Muscle layer of colon (tissue), 2 donors: ENCODE results near the gene NAALADL1.
"Not testable (repeated sequence)": the region's sequence is repeated elsewhere in the genome, so short reads cannot be mapped to it uniquely, and the experiment has no call there.

Source experiments
- H3K27ac ChIP-seq: one replicate; pipeline ENCODE4 v1.7.0; 2013; ENCODE audit warnings: low read depth, mild to moderate bottlenecking, low read length, moderate library complexity
- H3K27me3 ChIP-seq, 2 donors: one replicate each; pipeline ENCODE4 v1.7.0; 2013; ENCODE audit warnings: low read length in 2 of 2, mild to moderate bottlenecking in 2 of 2; ENCODE audit not compliant: insufficient read depth in 2 of 2, control insufficient read depth in 1 of 2
- H3K36me3 ChIP-seq: one replicate; pipeline ENCODE4 v1.7.0; 2013; ENCODE audit warnings: mild to moderate bottlenecking, low read length; ENCODE audit not compliant: insufficient read depth
- H3K4me1 ChIP-seq: one replicate; pipeline ENCODE4 v1.7.0; 2013; ENCODE audit warnings: mild to moderate bottlenecking, low read length; ENCODE audit not compliant: insufficient read depth
- H3K4me3 ChIP-seq, 2 donors: one replicate each; pipeline ENCODE4 v1.7.0; 2013; ENCODE audit warnings: low read length in 2 of 2, low read depth in 1 of 2, mild to moderate bottlenecking in 1 of 2, moderate library complexity in 1 of 2
- H3K9ac ChIP-seq: one replicate; pipeline ENCODE4 v1.7.0; 2013; ENCODE audit warnings: low read length
- H3K9me3 ChIP-seq: one replicate; pipeline ENCODE4 v1.7.0; 2013; ENCODE audit warnings: mild to moderate bottlenecking, low read length
- donor health status: abdominal sarcoma.
- donor health status: Adenocarcinoma of cecum.

NAALADL1 gene

DNA sequence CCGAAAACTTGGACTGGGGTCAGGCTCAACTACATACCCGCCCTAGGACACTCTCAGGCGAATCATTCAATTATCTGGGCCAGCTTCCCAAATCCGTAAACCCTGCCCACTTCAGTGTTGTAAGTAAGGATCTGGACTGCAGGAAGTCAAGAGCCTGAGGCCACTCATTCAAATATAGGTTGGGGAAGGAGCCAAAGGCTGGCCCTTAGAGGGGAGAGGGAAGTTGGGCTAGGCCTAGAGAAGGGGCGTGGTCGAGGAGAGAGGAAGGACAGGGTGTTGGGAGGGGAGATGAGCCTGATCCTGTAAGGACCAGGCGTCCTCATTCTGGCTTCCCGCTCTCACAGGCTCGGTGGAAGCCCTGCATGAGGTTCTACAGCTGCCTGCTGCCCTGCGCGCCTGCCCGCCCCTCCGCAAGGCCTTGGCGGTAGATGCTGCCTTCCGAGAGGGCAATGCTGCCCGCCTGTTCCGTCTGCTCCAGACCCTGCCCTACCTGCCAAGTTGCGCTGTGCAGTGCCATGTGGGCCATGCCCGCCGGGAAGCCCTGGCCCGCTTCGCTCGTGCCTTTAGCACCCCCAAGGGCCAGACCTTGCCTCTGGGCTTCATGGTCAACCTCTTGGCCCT lies 14.4 kb downstream of the NAALADL1 start:
- peaks cover 24% of the 10 kb centered on the region for H3K4me1 ChIP-seq
- no peaks in the 10 kb centered on the region for H3K27me3 ChIP-seq
- no peak overlapping the region for H3K4me3 ChIP-seq
- no peak overlapping the region for H3K9ac ChIP-seq
- H3K36me3 ChIP-seq = peaks cover 18% of the 10 kb centered on the region
- no peak overlapping the region for H3K27ac ChIP-seq
- no peaks in the 10 kb centered on the region for H3K9me3 ChIP-seq

DNA sequence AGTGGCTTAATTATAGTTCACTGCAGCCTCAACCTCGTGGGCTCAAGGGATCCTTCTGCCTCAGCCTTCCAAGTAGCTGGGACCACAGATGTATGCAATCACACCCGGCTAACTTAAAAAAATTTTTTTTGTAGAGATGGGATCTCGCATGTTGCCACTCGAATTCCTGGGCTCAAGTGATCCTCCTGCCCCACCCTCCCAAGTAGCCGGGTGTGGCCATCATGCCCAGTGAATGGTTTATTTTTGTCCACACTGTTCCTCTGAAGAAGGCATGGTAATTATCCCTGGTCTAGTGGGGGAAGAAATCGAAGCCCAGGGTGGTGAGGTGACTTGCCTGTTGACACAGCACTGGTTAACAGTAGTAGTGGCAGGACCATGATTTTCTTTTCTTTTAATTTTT lies 15.5 kb downstream of the NAALADL1 start:
- Histone ChIP-seq H3K9ac (no peak overlapping the region), H3K4me1 (peaks cover 18% of the 10 kb centered on the region), H3K36me3 (peaks cover 26% of the 10 kb centered on the region), H3K4me3 (no peak overlapping the region), H3K27ac (no peak overlapping the region), H3K27me3 (no peaks in the 10 kb centered on the region), H3K9me3 (no peaks in the 10 kb centered on the region)

DNA sequence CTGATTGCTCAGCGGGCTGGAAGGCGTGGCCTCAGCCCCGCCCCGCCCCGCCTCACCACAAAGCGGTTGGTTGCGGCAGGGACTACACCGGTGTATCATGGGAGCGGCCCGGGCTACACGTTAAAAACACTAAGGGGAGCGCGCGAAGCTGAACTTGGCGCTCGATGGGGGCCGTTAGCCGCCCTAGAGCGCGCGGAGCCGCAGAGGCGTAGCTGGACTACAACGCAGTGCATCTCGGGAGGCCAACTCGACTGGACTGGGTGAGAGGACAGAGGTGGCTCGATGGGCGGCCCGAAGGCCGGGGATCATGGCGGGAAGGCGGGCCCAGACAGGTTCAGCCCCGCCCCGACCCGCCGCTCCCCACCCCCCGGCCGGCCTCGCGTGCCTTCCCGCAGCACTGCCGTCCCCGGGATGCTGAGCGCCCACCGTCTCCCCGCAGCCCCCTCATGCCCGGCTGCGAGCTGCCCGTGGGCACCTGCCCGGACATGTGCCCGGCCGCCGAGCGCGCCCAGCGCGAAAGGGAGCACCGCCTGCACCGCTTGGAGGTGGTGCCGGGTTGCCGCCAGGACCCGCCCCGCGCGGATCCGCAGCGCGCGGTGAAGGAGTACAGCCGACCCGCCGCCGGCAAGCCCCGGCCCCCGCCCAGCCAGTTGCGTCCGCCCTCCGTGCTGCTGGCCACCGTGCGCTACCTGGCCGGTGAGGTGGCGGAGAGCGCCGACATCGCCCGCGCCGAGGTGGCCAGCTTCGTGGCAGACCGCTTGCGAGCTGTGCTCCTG lies 17.3 kb downstream of the NAALADL1 start, which contains the start of gene SAC3D1:
SAC3D1 (plus strand) TSS at position 364 of the 776 bp plus-strand sequence; CDS start at position 447, 83 bp downstream.
- Histone ChIP-seq H3K27me3 (no peaks in the 10 kb centered on the region), H3K9ac (no peak within 1 kb of the TSS), H3K36me3 (peaks cover 35% of the 10 kb centered on the region), H3K4me3 (peak within 1 kb of the TSS; percentile 70 to 71), H3K9me3 (no peaks in the 10 kb centered on the region), H3K27ac (peak within 1 kb of the TSS; percentile 91), H3K4me1 (peaks cover 10% of the 10 kb centered on the region)

DNA sequence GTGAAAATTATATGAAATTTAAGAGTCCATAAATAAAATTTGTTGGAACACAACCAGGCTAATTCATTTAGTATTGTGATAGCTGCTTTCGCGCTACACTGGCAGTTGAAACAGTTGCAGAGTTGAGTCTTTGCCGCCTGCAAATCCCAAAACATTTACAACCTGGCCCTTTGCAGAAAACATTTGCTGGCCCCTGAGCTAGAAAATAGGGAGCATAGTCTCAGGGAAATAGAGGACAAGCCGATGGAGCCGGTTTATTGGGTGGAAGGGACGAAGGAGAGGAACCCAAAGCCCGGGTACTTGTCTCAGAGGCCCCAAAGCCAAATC lies 17.9 kb downstream of the NAALADL1 start:
- Histone ChIP-seq H3K4me1 (peaks cover 10% of the 10 kb centered on the region), H3K4me3 (peak overlapping the region; percentile 70 to 71), H3K9ac (no peak overlapping the region), H3K27me3 (no peaks in the 10 kb centered on the region), H3K27ac (peak overlapping the region; percentile 91), H3K9me3 (no peaks in the 10 kb centered on the region), H3K36me3 (peaks cover 41% of the 10 kb centered on the region)

GRCh38 chr11:65036931-65037330 lies 21.4 kb downstream of the NAALADL1 start:
- H3K9me3 ChIP-seq = no peaks in the 10 kb centered on the region
- H3K4me3 ChIP-seq = no peak overlapping the region
- H3K4me1 ChIP-seq = no peaks in the 10 kb centered on the region
- H3K9ac ChIP-seq = no peak overlapping the region
- no peaks in the 10 kb centered on the region for H3K27me3 ChIP-seq
- H3K27ac ChIP-seq = no peak overlapping the region
- peaks cover 57% of the 10 kb centered on the region for H3K36me3 ChIP-seq

- Histone ChIP-seq H3K27me3 (no peaks in the 10 kb centered on the region), H3K27ac (no peak overlapping the region), H3K9ac (no peak overlapping the region), H3K36me3 (peaks cover 60% of the 10 kb centered on the region), H3K9me3 (no peaks in the 10 kb centered on the region), H3K4me1 (no peaks in the 10 kb centered on the region), H3K4me3 (no peak overlapping the region)
Measured at GRCh38 chr11:65035579-65035978, 22.8 kb downstream of the NAALADL1 start.

DNA sequence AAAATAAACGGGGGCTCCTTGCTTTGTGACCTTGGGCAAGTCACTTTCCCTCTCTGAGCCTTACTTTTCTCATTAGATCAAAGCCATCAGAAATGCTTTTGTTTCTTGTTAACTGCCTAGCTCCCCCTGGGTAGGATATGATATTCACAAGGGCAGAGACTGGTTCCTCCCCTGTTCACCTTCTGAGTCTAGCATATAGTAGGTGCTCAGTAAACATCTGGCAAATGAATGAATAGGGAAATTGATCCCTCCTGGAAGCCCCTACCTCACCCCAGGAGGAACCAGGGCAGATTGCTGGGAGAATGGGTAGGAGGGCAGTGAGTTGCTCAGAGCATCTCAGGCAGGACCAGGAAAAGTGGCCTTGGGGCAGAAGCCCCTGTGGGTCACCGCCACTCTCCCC lies 23.9 kb downstream of the NAALADL1 start:
- Histone ChIP-seq H3K4me1 (no peaks in the 10 kb centered on the region), H3K9ac (no peak overlapping the region), H3K36me3 (peaks cover 54% of the 10 kb centered on the region), H3K9me3 (no peaks in the 10 kb centered on the region), H3K27ac (no peak overlapping the region), H3K27me3 (no peaks in the 10 kb centered on the region), H3K4me3 (no peak overlapping the region)

GRCh38 chr11:65032216-65032615 lies 26.1 kb downstream of the NAALADL1 start:
- Histone ChIP-seq H3K4me1 (peaks cover 8% of the 10 kb centered on the region), H3K36me3 (peaks cover 39% of the 10 kb centered on the region), H3K27ac (no peak overlapping the region)

DNA sequence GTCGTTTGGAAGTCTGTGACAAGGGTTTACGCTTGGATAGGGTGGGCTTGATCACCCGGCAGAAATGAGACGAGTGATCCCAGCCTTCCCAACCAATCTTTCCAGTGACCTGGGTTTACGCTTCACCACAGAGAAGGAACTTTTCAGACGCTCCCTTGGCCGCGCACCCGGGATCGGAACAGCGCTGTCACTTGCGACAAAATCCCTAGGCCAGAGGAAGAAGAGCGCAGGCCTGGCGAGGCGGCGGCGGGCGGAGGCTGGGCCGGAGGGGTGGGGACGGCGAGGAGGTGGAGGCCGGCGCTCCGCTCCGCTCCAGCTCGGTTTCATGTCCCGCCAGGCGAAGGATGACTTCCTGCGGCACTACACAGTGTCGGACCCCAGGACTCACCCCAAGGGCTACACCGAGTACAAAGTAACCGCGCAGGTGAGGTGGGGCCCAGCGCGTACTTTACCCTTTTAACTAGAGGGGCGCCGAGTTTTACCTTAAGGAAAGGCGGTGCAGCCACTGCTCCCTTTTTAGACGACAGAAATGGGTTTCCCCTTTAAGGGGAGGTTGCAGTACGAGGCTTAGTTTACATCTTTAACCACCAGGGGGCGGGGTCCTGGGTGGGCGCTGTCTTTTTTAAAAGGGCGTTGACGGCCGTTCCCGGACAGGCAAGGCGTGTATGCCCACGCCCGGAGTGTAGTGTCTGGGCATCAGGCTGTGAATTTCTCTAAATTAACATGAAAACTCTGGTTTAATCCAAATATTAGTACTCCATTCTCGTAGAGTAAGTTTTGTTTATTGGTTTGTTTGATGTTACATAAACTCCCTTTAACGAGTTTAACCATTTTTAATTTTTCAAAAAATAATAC lies 30.9 kb downstream of the NAALADL1 start, which contains the start of gene SNX15:
SNX15 (plus strand) TSS at position 227 of the 855 bp plus-strand sequence; CDS start at position 326, 99 bp downstream.
- Histone ChIP-seq H3K9me3 (no peaks in the 10 kb centered on the region), H3K27ac (peak within 1 kb of the TSS; percentile 98), H3K27me3 (no peaks in the 10 kb centered on the region), H3K9ac (peak within 1 kb of the TSS; percentile 28), H3K4me3 (peak within 1 kb of the TSS; percentile 68 to 74), H3K4me1 (peaks cover 14% of the 10 kb centered on the region), H3K36me3 (peaks cover 8% of the 10 kb centered on the region)

More at GRCh38 chr11:65032216-65032615, 26.1 kb downstream of the NAALADL1 start:
- no peaks in the 10 kb centered on the region for H3K9me3 ChIP-seq
- H3K4me3 ChIP-seq = no peak overlapping the region
- H3K9ac ChIP-seq = no peak overlapping the region
- H3K27me3 ChIP-seq = no peaks in the 10 kb centered on the region

DNA sequence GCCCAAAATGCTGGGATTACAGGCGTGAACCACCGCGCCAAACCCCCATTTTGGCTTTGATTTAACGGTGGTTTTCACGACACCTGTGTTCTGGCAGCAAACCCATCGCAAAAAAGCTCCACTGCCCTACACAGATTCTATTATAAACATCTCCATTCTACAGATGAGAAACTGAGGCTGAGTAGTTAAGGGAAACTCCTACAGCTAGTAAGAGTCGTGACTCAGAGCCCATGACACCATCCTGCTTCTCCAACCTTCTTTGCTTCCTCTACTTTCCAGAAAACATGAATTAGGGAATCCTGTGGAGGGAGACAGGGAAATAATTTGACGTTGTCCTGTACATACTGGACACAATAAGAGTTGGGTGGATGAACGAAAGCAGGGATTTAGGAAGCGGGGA lies 31.5 kb downstream of the NAALADL1 start:
- H3K9ac ChIP-seq = no peak overlapping the region
- peak overlapping the region; percentile 98 for H3K27ac ChIP-seq
- H3K36me3 ChIP-seq = peaks cover 6% of the 10 kb centered on the region
- no peaks in the 10 kb centered on the region for H3K27me3 ChIP-seq
- H3K4me3 ChIP-seq = peak overlapping the region in 1 of 2 donors; percentile 68
- peaks cover 14% of the 10 kb centered on the region for H3K4me1 ChIP-seq
- no peaks in the 10 kb centered on the region for H3K9me3 ChIP-seq

DNA sequence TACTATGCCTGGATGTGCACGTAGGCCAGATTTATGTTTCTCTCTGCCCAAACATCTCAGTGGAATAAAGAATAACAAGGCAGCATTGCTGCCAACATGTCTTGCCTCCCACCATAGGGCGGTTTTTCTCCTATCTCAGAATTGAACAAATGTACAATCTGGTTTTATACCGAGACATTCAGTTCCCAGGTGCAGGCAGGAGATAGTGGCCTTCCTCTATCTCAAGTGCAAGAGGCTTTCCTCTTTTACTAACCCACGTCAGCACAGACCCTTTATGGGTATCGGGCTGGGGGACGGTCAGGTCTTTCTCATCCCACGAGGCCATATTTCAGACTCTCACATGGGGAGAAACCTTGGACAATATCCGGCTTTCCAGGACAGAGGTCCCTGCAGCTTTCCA lies 34.9 kb downstream of the NAALADL1 start:
- not testable (repeated sequence) for H3K4me3 ChIP-seq, H3K27ac ChIP-seq, H3K27me3 ChIP-seq, H3K9me3 ChIP-seq, H3K9ac ChIP-seq
- Histone ChIP-seq H3K36me3 (peaks cover 22% of the 10 kb centered on the region), H3K4me1 (peaks cover 12% of the 10 kb centered on the region)
